Measurements from ENCODE around the gene INHBB.
"Not testable (repeated sequence)": the region's sequence is repeated elsewhere in the genome, so short reads cannot be mapped to it uniquely, and the experiment has no call there.

The INHBB gene

GRCh38 chr2:120346026-120346666, at the start of gene INHBB:
TSS of gene INHBB (plus strand) at chr2:120346136. CDS start at chr2:120346189, 53 bp downstream.
- DNase-seq (ENCODE audit: low read depth) = no peak

- no peak for DNase-seq (ENCODE audit: low read depth)
Measured at GRCh38 chr2:120298173-120298835, 47.6 kb upstream of the INHBB start.

- DNase-seq (ENCODE audit: low read depth) = no peak
Measured at GRCh38 chr2:120299004-120299403, 46.9 kb upstream of the INHBB start.

DNA sequence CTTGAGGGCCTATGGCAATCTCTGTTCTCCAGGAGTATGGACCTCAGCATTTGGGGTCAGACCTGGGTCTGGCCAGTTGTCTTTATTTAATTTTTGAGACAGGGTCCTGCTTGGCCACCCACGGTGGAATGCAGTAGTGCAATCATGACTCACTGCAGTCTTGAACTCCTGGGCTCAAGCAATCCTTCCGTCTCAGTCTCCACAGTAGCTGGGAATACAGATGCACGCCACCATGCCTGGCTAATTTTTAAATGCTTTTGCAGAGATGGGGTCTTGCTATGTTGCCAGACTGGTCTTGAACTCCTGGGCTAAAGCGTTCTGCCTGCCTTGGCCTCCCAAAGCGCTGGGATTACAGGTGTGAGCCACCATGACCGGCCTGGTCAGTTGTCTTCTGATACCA, 46.4 kb upstream of the INHBB start:
- no peak for DNase-seq (ENCODE audit: low read depth)

GRCh38 chr2:120300385-120300784, 45.6 kb upstream of the INHBB start:
- no peak for DNase-seq (ENCODE audit: low read depth)

GRCh38 chr2:120301284-120301683, 44.7 kb upstream of the INHBB start:
- DNase-seq (ENCODE audit: low read depth) = no peak

GRCh38 chr2:120302301-120302700, 43.6 kb upstream of the INHBB start:
- DNase-seq (ENCODE audit: low read depth) = no peak

DNA sequence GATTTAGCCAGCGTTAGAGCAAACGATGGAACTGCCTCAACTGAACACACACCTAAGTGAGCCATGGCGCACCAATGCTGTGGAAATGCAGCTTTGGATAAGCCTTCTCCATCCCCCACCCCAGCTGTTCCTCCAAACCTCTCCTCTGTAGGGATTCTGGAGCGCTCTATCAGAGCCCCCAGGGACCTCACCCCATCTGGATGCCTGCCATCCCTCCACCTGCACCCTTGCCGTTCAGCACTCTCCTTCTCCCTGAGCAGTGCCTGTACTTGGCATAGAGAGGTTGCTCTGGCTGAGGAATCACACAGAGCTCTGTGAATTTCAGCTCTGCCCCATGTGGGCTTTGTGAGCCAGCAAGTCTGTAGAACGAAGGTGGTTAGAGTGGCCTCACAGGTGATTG, 42.8 kb upstream of the INHBB start:
- no peak for DNase-seq (ENCODE audit: low read depth)

DNA sequence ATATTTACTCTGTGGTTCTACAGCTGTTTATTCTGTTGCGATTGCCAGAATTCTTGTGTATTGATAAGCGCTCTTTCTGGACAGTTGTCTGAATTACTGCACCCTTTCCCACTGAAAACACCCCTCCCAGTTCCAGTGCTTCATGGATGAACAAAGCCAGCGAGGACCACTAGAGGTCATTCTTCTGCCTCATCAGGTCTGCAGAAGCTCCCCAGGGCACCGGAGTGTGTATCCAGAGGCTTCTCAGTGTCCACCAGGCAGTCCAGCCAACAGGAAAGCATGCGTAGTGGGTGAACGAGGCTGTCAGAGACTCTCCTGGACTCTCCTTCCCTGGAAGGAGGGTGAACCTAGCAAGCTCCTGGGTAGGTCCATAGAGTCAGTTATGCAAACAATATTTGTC, 40.6 kb upstream of the INHBB start:
- DNase-seq (ENCODE audit: low read depth) = no peak

DNA sequence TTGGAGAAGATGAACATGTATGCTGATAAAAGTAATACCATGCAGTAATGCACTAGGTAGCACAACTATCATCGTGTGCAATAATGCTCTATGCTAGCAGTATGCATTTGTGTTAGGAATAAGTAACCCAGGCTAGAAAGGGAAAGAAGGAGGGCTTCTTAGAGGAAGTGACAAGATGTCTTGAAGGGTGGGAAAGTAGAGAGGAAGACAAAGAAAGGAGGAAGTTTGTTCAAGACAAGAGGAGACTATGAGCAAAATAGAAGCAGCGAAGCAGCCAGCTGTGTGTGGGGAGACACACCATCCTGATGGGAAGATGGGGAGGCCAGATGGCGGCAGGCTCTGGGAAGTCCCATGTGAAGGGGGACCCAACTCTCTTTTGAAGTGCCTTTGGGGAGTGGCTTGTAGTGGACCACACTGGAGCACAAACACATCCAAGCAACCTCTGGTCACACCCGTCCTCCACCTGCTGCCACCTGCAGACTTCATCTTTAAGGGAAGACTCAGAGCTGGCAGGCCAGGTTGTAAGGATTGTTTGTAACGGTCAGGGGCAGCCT, 39.9 kb upstream of the INHBB start:
- no peak for DNase-seq (ENCODE audit: low read depth)

DNA sequence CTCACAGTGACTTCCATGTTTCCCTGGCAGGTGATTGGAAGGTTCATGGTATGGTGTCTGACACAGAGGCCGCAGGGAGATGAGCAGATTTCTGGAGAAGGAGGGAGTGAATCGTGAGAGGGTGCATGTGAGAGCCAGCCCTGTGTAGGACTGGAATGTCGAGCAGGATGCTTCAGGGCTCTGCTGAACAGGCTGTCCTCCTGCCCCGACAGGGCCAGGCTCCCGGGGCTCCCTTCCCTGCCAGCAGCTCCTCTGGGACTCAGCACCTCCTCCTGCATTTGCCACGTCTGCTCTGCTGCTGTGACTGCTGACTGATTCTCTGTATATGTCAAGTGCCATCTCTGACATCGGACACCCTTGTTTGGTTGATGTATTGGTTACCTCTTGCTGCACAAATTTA, 38.5 kb upstream of the INHBB start:
- no peak for DNase-seq (ENCODE audit: low read depth)

DNA sequence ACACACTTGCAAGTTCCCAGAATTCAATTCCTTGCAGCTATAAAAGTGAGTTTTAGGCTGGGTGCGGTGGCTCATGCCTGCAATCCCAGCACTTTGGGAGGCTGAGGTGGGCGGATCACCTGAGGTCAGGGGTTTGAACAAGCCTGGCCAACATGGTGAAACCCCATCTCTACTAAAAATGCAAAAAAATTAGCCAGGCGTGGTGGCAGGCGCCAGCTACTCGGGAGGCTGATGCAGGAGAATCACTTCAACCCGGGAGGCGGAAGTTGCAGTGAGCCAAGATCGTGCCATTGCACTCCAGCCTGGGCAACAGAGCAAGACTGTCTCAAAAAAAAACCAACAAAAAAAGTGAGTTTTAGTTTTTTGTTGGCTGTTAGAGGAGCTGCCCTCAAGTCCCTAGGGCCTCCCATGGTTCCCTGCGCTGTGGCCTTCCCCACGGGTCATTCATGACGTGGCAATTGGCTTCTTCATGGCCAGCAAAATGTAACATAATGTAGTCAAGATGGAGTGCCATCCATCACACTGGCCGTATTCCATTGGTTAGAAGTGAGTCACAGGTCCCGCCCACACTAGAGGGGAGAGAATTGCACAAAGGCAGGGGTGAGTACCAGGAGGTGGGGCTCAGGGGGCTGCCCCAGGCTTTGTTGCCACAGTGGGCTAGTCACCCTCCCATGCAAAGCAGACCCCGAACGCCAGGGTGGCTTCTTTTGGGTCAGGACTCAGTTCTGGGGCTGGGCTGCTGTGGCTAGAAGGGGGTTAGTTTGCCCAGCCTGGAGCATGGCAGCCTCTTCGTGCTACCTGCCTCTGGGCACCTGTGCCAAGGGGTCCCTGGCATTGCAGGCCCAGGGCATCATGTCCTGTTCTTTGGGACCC, 37.7 kb upstream of the INHBB start:
- DNase-seq (ENCODE audit: low read depth) = no peak

DNA sequence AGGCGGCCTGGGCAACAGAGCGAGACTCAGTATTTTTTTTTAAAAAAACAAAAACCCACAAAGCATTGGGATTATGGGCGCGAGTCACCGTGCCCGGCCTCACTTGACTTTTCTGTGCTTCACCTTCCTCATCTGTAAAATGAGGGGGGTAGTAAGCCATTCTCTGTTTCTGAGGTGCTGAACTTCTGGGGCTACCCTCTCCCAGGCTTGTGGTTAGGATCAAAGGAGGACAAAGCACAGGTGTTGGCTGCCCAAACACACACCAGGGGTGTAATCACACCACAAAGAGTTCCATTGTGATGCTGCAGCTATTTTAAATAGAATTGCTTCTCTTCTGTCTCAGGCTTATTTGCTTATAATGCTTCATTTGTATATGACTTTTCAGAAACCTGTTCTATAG, 35.8 kb upstream of the INHBB start:
- DNase-seq (ENCODE audit: low read depth) = no peak

DNA sequence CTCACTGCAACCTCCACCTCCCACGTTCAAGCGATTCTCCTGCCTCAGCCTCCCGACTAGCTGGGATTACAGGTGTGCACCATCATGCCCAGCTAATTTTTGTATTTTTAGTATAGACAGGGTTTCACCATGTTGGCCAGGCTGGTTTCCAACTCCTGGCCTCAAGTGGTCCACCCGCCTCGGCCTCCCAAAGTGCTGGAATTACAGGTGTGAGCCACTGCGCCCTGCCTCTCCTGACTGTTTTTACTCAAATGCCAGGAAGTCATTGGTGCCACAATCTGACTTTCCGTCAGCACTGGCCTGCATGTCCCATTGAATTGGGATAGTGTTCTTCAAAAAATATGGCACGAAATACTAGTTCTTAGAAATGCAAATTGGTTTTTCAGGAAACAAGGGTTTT, 35.1 kb upstream of the INHBB start:
- DNase-seq (ENCODE audit: low read depth) = not testable (repeated sequence)

DNA sequence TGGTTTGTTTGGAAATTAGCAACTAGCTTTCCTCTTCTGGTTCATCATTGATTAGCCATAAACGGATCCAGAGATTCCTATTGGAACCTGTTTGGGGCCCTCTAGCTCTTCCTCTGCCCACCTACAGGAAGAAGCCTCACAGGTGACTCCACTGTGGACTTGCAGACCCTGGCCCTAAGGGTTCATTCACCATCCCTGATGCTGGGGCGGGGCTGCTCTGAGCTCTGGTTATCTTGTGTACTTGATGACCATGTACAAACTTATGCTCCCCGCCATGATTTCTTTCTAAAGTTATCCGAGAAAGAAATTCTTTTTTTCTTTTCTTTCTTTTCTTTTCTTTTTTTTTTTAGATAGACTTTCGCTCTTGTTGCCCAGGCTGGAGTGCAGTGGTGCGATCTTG, 33.9 kb upstream of the INHBB start:
- DNase-seq (ENCODE audit: low read depth) = no peak

GRCh38 chr2:120312860-120313694, 32.9 kb upstream of the INHBB start:
- DNase-seq (ENCODE audit: low read depth) = peak; percentile 74

DNA sequence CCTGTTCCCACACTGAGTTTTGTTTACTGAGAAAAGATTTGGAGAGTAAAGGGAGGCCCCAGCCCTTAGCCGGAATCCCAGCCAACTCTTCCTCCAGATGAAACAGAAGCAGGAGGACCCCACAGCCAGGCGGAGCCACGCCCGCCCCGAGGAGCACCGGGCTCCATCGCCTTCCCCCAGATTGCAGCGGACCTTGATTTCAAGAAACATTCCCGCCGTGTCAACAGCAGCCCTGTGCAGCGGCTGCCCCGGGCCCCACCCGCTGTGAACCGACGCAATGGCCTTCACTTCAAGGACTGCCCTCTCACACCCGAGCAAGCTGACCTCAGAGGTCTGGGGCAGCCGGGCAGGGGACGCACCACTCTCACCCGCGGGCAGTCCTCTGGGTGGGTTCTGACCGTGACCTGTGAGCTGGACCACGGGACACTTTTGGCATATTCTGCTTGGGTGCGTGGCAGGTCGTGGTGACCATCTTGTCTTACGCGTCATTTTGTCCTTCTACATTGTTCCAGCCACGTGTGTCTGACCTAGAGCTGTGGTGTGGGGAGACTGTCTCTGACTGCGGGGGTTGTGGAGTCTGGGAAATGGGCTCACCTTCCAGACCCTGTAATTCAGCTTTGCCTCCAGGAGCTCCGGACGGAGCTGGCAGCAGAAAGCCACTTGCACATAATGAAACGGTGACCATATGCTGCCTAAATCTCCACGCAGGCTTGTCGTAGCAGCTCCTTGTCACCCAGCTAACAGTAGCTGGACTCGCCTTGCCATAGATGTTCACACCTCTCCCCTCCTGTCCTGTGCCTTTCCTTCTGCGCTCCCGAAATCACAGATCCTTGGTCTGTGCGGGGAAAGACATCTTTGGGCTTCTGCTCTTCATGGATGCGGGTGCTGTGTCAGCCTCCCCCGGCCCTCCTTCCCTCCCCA, 32.0 kb upstream of the INHBB start:
- no peak for DNase-seq (ENCODE audit: low read depth)

DNA sequence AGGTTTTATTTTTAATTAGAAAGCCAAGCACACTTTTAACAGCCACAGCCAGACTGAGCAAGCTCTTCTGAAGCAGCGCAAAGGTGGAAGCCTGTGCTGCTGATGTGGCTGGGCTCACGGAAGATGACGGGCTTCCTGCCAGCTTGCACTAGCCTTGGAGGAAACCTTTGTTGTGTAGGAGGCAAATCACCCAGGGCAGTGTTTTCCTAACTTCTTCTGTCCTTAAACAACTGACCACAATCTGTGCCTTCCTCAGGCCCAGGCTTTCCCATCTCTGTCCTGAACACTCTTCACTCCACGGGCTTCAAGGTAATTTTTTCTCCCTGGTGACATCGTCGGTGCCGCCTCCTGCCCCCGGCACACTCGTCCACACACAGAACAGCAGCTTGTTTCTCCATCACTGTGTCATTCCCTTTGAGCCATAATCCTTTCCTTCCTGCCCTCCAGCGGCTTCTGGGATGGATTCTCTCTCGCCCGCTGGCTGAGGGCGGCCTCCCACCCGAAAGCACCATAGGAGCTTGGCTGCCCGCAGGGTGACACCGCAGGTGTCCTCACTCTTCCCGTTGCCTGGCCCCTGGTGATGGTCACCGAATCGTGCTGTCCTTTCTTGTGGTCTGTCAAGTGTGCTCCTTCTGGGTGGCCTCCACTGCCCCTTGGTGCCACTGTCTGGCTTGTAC, 31.1 kb upstream of the INHBB start:
- no peak for DNase-seq (ENCODE audit: low read depth)

DNA sequence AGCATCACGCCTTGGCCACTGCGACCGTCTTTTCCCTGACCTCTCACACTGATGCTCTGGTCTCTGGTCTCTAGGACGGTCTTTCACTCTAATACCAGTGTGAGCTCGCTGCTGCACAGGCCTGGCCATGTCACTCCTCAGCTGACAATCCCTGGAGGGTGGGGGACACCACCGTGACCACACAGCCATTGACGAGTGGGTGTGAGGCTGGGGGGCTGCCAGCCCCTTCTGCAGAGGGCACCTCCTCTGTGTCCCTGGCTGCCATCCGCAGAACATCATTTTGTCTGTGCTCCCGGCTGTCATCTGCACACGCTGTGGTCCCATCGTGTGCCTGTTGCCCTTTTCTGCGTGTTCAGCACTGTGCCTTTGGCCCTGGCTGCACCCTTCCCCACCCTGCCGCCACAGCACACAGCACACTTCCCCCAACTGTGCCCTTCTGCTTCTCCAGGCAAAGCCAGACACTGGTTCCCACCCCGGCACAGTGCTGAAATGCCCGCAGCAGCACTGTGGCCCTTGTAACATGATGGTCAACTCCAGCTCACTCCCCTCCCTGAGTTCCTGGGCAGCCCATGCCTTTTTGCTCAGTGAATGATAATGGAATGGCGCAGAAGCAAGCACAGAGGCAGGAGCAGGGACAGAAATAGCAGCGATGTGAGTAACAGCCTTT, 30.4 kb upstream of the INHBB start:
- no peak for DNase-seq (ENCODE audit: low read depth)

DNA sequence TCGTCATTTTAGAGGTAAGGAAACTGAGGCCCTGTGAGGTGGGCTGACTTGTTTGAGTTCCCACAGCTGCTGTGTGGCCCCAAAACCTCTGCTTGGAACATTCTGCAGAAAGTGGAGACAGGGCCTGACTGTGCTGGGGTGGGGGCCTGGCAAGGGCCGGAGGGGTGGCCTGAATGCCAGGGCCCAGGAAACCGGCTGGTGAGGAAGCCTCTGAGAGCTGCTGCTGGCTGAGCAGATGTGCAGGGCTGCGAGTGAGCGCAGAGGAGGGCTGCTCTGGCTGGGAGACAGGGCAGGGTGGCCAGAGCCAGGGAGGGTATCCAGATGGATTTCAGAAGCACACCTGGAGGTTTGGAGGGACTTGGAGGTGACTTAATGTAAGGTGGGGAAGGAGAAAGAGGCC, 29.9 kb upstream of the INHBB start:
- DNase-seq (ENCODE audit: low read depth) = no peak
